Measurements from ENCODE around the gene SORBS2. TPM values are rescaled to one million over a fixed set of nuclear protein-coding genes. Genes with fewer than 3 reads are reported as not detected.

Gene SORBS2
- total RNA-seq, 2 experiments from 2014 or later: not detected

- CTCF ChIA-PET: no interaction called here
- DNase-seq (no peak), ATAC-seq (ENCODE audit: poor library complexity) (no peak)
- TF ChIP-seq CTCF (IDR thresholded peaks at IDR 0.05): no peak
- Histone ChIP-seq H3K27me3 (ENCODE audit: control insufficient read depth in 1 of 2, insufficient read depth in 2 of 2, low read length in 2 of 2) (peaks cover 0 to 5% of the 10 kb centered on the region in 2 experiments), H3K4me3 (ENCODE audit: low read length) (no peak overlapping the region), H3K9me3 (ENCODE audit: control insufficient read depth in 1 of 2, insufficient read depth in 1 of 2, low read length in 2 of 2) (no peaks in the 10 kb centered on the region), H3K27ac (ENCODE audit: low read depth in 1 of 2, low read length in 2 of 2) (no peak overlapping the region), H3K36me3 (ENCODE audit: insufficient read depth, low read length) (no peaks in the 10 kb centered on the region), H3K4me1 (ENCODE audit: insufficient read depth, low read length) (no peaks in the 10 kb centered on the region)
- H3K4me1 Mint-ChIP-seq (ENCODE audit: low read depth): no peaks in the 10 kb centered on the region
- POLR2A ChIA-PET: no interaction called here
- H3K27me3 Mint-ChIP-seq: peaks cover 14% of the 10 kb centered on the region
- H3K4me3 Mint-ChIP-seq: no peak overlapping the region
- no peaks in the 10 kb centered on the region for H3K9me3 Mint-ChIP-seq
- H3K36me3 Mint-ChIP-seq (ENCODE audit: low read depth): no peaks in the 10 kb centered on the region
- H3K27ac Mint-ChIP-seq: no peak overlapping the region
- intact Hi-C loops (cut with DNase I, micrococcal nuclease): no loop called here
Measured at GRCh38 chr4:185805979-185806378, 6.0 kb downstream of the SORBS2 start.

GRCh38 chr4:185805262-185805802 is 6.7 kb downstream of the SORBS2 start:
- no peaks in the 10 kb centered on the region for H3K27me3 ChIP-seq (ENCODE audit: control insufficient read depth in 1 of 2, insufficient read depth in 2 of 2, low read length in 2 of 2)
- intact Hi-C loops (cut with DNase I, micrococcal nuclease): no loop called here
- no peak overlapping the region for H3K4me3 ChIP-seq (ENCODE audit: low read length)
- no peaks in the 10 kb centered on the region for H3K36me3 ChIP-seq (ENCODE audit: insufficient read depth, low read length)
- no peaks in the 10 kb centered on the region for H3K4me1 ChIP-seq (ENCODE audit: insufficient read depth, low read length)
- ChIA-PET POLR2A (no interaction called here), CTCF (no interaction called here)
- Mint-ChIP-seq H3K9me3 (no peaks in the 10 kb centered on the region), H3K4me3 (no peak overlapping the region), H3K27ac (no peak overlapping the region), H3K27me3 (peaks cover 14% of the 10 kb centered on the region), H3K36me3 (ENCODE audit: low read depth) (no peaks in the 10 kb centered on the region), H3K4me1 (ENCODE audit: low read depth) (no peaks in the 10 kb centered on the region)
- no peaks in the 10 kb centered on the region for H3K9me3 ChIP-seq (ENCODE audit: control insufficient read depth in 1 of 2, insufficient read depth in 1 of 2, low read length in 2 of 2)
- DNase-seq (no peak), ATAC-seq (ENCODE audit: poor library complexity) (no peak)
- no peak for TF ChIP-seq CTCF (IDR thresholded peaks at IDR 0.05)
- no peak overlapping the region for H3K27ac ChIP-seq (ENCODE audit: low read depth in 1 of 2, low read length in 2 of 2)

GRCh38 chr4:185803022-185803421 is 9.0 kb downstream of the SORBS2 start:
- H3K4me3 Mint-ChIP-seq: no peak overlapping the region
- Histone ChIP-seq H3K4me1 (ENCODE audit: insufficient read depth, low read length) (no peaks in the 10 kb centered on the region), H3K9me3 (ENCODE audit: control insufficient read depth in 1 of 2, insufficient read depth in 1 of 2, low read length in 2 of 2) (no peaks in the 10 kb centered on the region), H3K27me3 (ENCODE audit: control insufficient read depth in 1 of 2, insufficient read depth in 2 of 2, low read length in 2 of 2) (no peaks in the 10 kb centered on the region), H3K27ac (ENCODE audit: low read depth in 1 of 2, low read length in 2 of 2) (no peak overlapping the region), H3K4me3 (ENCODE audit: low read length) (no peak overlapping the region), H3K36me3 (ENCODE audit: insufficient read depth, low read length) (no peaks in the 10 kb centered on the region)
- no peak for DNase-seq
- POLR2A ChIA-PET: no interaction called here
- ATAC-seq (ENCODE audit: poor library complexity): no peak
- no peaks in the 10 kb centered on the region for H3K4me1 Mint-ChIP-seq (ENCODE audit: low read depth)
- no peak overlapping the region for H3K27ac Mint-ChIP-seq
- no peaks in the 10 kb centered on the region for H3K27me3 Mint-ChIP-seq
- no peaks in the 10 kb centered on the region for H3K36me3 Mint-ChIP-seq (ENCODE audit: low read depth)
- CTCF ChIA-PET: no interaction called here
- TF ChIP-seq CTCF (IDR thresholded peaks at IDR 0.05): no peak
- peaks cover 3% of the 10 kb centered on the region for H3K9me3 Mint-ChIP-seq
- intact Hi-C loops (cut with DNase I, micrococcal nuclease): no loop called here
